ENCODE results near the gene TSNAXIP1. TPM values are rescaled to one million over a fixed set of nuclear protein-coding genes. Genes with fewer than 3 reads are reported as not detected.

The TSNAXIP1 gene
- total and polyA plus RNA-seq, 10 of the 15 experiments (the other 5 are each of a cell fraction or from before 2014, with no cell fraction given), result 0.09 to 0.63 (median 0.37) TPM; not detected in 1

- Histone ChIP-seq H3K4me2 (ENCODE audit: control insufficient read depth, insufficient read depth) (peak overlapping the region; percentile 77), H3K4me3 (peak overlapping the region; percentile 94), H3K36me3 (ENCODE audit: control insufficient read depth in 2 of 2, insufficient read depth in 2 of 2, low read length in 1 of 2) (peaks cover 1 to 2% of the 10 kb centered on the region in 2 experiments; a peak in 1 of 4 replicates), H3K79me2 (ENCODE audit: control insufficient read depth, insufficient read depth, low read length) (peaks cover 47% of the 10 kb centered on the region), H3K4me1 (ENCODE audit: control insufficient read depth, insufficient read depth, low read length) (peaks cover 29% of the 10 kb centered on the region), H4K20me1 (ENCODE audit: control insufficient read depth, insufficient read depth) (no peaks in the 10 kb centered on the region; the same call in 1 of the 2 replicates), H3K27me3 (replicated peaks in 1 of 2; ENCODE audit: control insufficient read depth in 2 of 2, insufficient read depth in 2 of 2, low read length in 1 of 2) (no peaks in the 10 kb centered on the region), H3K9me3 (replicated peaks; ENCODE audit: control insufficient read depth, insufficient read depth, low read length) (no peaks in the 10 kb centered on the region), H3K9ac (ENCODE audit: control insufficient read depth, insufficient read depth, low read length) (peak overlapping the region; percentile 86), H3K27ac (ENCODE audit: control insufficient read depth, insufficient read depth) (peak overlapping the region; percentile 75), H2AFZ (ENCODE audit: control insufficient read depth, low read depth, low read length) (peak overlapping the region; percentile 60)
- TF ChIP-seq LARP7 (IDR thresholded peaks at IDR 0.05) (0 out of 2 replicates have a peak, but pooled peaks have one; percentile 49), STAT1 (conservative IDR thresholded peaks at IDR 0.05) (no peak), RELA (IDR thresholded peaks at IDR 0.05; ENCODE audit: borderline replicate concordance, partially characterized antibody) (peak; percentile 18), SRF (IDR thresholded peaks at IDR 0.05; ENCODE audit: low read depth in 2 of 2, low read length in 2 of 2) (0 out of 4 replicates have a peak, but pooled peaks of 1 of the 2 experiments have one; percentile 15), MEF2B (IDR thresholded peaks at IDR 0.05; ENCODE audit: partially characterized antibody, poor library complexity, severe bottlenecking) (peak; percentile 67), ZZZ3 (IDR thresholded peaks at IDR 0.05; ENCODE audit: control insufficient read depth, insufficient read length, low read depth) (no peak), GATAD2B (conservative IDR thresholded peaks at IDR 0.05; ENCODE audit: low read depth) (0 out of 2 replicates have a peak, but pooled peaks have one; percentile 10), SUPT20H (IDR thresholded peaks at IDR 0.05; ENCODE audit: borderline replicate concordance, control insufficient read depth, low read depth, low read length) (no peak), TCF12 (IDR thresholded peaks at IDR 0.05; ENCODE audit: low read depth, low read length) (0 out of 2 replicates have a peak, but pooled peaks have one; percentile 10), E2F4 (IDR thresholded peaks at IDR 0.05; ENCODE audit: low read depth, low read length) (no peak), TCF3 (IDR thresholded peaks at IDR 0.05; ENCODE audit: borderline replicate concordance, insufficient read depth, low read depth, low read length) (no peak), DPF2 (IDR thresholded peaks at IDR 0.05) (peak; percentile 17; the same call in 1 of the 2 replicates), RB1 (IDR thresholded peaks at IDR 0.05; ENCODE audit: borderline replicate concordance) (peak; percentile 63; the same call in 1 of the 2 replicates)
- TF ChIP-seq, protein P1, sequence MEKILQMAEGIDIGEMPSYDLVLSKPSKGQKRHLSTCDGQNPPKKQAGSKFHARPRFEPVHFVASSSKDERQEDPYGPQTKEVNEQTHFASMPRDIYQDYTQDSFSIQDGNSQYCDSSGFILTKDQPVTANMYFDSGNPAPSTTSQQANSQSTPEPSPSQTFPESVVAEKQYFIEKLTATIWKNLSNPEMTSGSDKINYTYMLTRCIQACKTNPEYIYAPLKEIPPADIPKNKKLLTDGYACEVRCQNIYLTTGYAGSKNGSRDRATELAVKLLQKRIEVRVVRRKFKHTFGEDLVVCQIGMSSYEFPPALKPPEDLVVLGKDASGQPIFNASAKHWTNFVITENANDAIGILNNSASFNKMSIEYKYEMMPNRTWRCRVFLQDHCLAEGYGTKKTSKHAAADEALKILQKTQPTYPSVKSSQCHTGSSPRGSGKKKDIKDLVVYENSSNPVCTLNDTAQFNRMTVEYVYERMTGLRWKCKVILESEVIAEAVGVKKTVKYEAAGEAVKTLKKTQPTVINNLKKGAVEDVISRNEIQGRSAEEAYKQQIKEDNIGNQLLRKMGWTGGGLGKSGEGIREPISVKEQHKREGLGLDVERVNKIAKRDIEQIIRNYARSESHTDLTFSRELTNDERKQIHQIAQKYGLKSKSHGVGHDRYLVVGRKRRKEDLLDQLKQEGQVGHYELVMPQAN (conservative IDR thresholded peaks at IDR 0.05), result peak; percentile 74; the same call in 1 of the 2 replicates
- intact Hi-C loops (cut with micrococcal nuclease; ENCODE audit: unreplicated experiment) (loop anchor here (2.0 kb wide), 2 partner anchors 87 to 133 kb away; partner anchors contain the start of gene GFOD2), in situ Hi-C loops (cut with MboI) (no loop called here)
- FAIRE-seq, result no peak
- DNase-seq (ENCODE audit: low read depth, low spot score), result no peak
- no TSS peak for BruUV-seq (replicated peaks)
- ChIA-PET POLR2A (interaction anchor here (0.8 to 1.3 kb wide), 9 partner anchors 19 to 279 kb away, joined by 3 to 9 read pairs (median 4); partner anchors contain the start of genes GFOD2, NFATC3 and NUTF2), SMC1A (ENCODE audit: uncharacterized antibody, unreplicated experiment) (interaction anchor here (0.8 to 2.0 kb wide), 12 partner anchors 10 to 314 kb away, joined by 3 to 13 read pairs (median 4); partner anchors contain the start of gene GFOD2), CTCF (interaction anchor here (0.7 to 3.0 kb wide), 14 partner anchors 10 to 292 kb away, joined by 3 to 41 read pairs (median 4); partner anchors contain the start of gene CARMIL2), RAD21 (ENCODE audit: unreplicated experiment) (interaction anchor here (0.7 to 3.2 kb wide), 14 partner anchors 11 to 285 kb away, joined by 3 to 18 read pairs (median 4); partner anchors contain the start of genes GFOD2, NUTF2 and PSMB10)
- ATAC-seq, result peak; percentile 1
- WGBS (ENCODE audit: insufficient coverage, insufficient replicate concordance, low lambda C conversion rate, missing lambda C conversion rate), result under 1% methylated on average over 26 of the region's 26 CpGs
Observed at GRCh38 chr16:67805718-67806427, 816 bp upstream of the TSNAXIP1 start.
